HG02938 (cell line): Measurements from ENCODE around the gene BATF3.
A peak's percentile ranks its signal among the peaks of the same experiment; 100 is the strongest.
"Not testable (repeated sequence)": the region's sequence is repeated elsewhere in the genome, so short reads cannot be mapped to it uniquely, and the experiment has no call there.

Source experiments
- ATAC-seq: cut with Tn5 transposase; IDR thresholded peaks from one replicate; pipeline ENCODE4 v1.9.1; 2021; ENCODE audit warnings: mild to moderate bottlenecking, moderate library complexity; ENCODE audit not compliant: unreplicated experiment

The BATF3 gene

DNA sequence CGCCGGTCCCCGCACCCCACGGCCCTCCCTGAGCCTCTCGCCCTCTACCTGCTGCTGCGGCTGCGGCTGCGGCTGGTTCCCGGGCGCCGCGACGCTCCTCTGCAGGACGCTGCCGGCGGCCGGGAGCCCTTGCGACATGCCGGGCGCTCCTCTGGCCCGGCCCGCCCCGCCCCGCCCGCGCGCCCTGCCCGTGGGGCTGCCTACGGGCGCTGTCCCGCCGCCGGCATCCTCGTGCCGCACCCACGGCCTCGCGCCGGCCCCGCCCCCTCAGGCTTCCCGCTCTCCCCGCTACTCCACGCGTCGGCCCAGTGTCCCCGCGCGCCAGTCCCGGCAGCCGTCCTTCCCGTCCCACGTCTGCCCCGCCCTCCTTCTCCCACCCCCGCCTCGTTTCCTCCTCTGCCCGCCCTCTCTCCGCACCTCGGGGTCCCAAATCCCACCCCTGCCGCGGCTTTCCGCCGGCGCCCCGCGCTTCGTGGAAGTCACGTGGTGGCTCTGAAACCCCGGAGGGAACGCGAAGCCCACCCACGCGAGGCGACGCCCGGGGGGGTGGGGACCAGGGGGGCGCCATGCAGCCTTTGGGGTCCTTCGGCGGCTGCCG is at the start of gene BATF3:
TSS of gene BATF3 (minus strand) at position 216 of the 598 bp plus-strand sequence. CDS start at position 138, 78 bp downstream.
- peak; percentile 18 for ATAC-seq

- ATAC-seq: no peak
Observed at GRCh38 chr1:212746546-212746945, 46.9 kb upstream of the BATF3 start.

DNA sequence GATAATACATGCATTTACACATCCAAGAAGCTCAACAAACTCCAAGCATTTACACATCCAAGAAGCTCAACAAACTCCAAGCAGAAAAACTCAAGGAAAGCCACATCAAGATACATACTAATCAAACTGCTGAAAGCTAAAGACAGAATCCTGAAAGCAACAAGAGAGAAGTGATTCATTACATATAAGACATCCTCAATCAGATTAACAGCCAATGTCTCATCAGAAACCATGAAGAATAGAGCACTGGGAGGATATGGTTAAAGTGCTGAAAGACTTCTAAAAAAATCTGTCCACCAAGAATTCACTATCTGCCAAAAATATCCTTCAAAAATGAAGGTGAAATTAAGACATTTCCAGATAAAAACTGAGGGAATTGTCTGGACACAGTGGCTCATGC is 45.7 kb upstream of the BATF3 start:
- ATAC-seq: no peak

GRCh38 chr1:212743901-212744475 is 44.3 kb upstream of the BATF3 start:
- no peak for ATAC-seq

GRCh38 chr1:212738330-212738729 is 38.7 kb upstream of the BATF3 start:
- ATAC-seq: no peak

DNA sequence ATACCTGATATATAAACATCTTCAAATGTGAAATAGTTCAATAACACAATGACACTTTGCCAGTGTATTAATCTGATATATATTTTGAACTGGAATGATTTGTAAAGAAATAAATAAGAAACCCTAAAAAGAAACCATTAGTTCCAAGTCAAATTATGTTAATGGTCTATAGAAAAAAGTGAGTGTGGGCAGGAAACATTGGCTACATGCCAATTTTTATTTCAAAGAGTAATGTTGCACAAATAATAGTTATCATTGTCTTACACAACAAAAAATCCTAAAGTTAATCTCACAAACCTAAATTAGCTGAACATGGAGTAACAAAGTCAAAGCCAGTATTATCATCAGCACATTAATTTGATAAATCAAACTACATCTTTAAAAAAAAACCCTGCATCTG is 37.9 kb upstream of the BATF3 start:
- ATAC-seq: no peak

- no peak for ATAC-seq
Observed at GRCh38 chr1:212733109-212733508, 33.5 kb upstream of the BATF3 start.

GRCh38 chr1:212731630-212732029 is 32.0 kb upstream of the BATF3 start:
- no peak for ATAC-seq

GRCh38 chr1:212728606-212729005 is 29.0 kb upstream of the BATF3 start:
- no peak for ATAC-seq

DNA sequence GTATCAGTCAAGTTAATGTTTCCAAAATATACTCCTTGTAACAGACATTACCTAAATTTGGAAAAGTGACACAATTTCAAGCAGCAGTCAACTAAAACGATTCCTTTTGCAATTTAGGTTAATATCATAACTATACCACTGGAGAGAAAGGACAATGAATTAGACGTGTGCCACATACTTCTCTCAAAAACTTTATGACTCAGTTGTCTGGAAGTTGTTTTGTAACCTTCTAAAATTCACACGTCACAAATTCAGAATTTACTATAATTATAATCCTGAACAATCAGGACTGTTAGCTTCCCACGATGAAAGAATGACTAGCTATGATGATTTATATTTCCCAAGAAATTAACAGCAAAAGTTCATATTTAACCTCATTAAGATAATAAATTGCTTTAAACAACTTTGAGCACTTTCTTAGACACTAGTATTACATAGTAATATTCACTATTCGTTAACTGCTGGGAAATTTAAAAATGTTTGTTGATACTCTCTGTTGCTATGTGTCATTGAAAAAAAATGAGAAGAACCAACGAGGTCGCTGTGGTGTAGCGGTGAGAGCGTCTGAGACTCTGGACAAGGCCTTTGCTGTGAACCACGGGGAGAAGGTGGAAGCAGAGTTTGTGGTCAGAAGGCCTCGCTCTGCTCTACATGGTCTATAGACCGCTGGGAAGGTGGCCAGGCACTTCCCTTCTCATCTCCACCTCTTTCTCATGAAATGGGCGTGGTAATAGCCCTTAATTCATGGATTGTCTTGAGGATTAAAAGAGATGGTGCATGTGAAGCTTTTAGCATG is 27.9 kb upstream of the BATF3 start:
- ATAC-seq: no peak

GRCh38 chr1:212724679-212725078 is 25.0 kb upstream of the BATF3 start:
- not testable (repeated sequence) for ATAC-seq

DNA sequence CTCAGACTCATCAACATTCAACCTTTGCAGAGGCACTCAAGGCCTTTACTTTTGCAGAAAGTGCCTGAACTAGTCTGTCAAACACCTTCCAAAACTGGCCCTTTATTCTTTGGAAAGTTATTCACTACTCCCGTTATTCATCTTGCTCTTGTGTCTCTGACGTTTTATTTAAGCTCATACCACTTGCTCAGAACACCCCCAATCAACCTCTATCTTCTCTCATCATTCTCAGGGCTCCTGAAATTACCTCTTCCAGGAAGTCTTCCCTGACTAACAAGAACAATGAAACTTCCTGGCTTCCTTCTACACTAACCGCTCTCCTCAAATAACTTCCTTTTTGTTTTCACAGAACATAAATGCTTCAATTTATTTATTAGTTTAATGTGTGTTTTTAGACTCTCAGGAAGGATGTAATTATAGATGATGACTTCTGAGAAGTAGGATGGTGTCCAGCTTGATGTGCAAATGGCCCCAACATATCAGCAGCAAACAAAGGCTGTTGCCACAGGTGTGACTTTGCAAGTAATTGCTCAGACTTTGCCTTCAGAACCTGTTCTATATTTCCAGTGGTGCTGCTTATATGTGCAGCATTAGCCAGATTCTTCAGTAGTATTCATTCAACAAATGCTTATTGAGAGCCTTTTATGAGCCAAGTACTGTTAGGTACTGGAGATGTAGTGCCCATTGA is 22.8 kb upstream of the BATF3 start:
- no peak for ATAC-seq

DNA sequence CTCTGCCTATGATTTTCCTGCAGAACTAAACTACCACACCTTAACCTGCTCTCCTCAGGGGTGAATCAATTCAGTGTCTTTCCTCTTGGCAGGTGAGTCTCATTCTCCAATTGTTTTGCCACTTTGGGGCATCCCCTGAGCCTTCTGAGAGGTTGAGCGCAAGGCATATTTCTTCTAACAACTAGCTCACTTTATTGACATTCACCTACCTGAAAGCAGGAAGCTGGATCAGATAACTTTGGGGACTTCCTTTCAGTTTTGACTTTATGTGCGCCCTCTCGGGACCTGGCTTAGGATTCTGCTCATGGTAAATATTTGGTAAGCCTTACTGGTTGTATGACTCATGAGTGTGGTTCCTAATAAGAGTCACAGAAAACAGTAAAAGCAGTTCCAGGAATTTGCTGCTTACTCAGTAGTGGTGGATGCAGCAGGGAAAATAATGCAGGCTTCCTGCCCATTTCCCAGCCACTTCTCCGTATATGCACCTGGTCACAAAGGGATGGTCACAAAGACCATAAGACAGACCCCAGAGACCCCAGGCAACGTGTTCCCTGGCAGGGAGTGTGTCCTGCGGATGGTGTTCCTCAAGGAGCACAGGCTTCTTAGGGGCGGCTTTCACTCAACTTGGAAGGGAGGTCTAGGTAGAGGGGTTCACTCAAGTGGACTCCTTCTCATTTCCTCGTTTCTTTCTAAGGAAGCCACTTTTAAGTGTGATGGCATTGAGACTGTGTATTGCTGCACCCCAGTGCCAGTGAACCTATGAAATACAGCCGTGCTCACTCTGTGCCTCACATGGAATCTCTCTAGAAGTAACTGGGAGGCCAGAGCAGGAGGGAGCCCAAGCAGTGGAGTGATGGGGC is 22.0 kb upstream of the BATF3 start:
- ATAC-seq: no peak

- no peak for ATAC-seq
Observed at GRCh38 chr1:212719633-212720032, 20.0 kb upstream of the BATF3 start.

DNA sequence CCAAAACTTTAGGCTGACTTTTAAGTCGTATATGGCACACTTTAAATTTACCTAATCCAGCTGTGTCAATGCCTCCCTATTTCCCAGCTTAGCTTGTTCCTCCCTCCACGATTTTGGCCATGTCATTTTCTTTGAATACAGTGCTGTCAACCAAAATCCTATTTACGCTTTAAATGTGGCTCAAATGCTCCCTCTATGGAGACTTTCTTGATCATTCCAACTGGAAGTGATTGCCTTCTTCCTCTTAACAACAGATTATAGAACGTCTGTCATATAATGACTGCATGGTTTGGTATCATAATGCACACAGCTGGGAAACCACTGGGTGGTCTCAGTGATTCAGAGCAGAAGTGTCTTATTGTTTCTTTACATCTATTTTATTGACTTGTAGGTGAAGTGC is 18.9 kb upstream of the BATF3 start:
- no peak for ATAC-seq

DNA sequence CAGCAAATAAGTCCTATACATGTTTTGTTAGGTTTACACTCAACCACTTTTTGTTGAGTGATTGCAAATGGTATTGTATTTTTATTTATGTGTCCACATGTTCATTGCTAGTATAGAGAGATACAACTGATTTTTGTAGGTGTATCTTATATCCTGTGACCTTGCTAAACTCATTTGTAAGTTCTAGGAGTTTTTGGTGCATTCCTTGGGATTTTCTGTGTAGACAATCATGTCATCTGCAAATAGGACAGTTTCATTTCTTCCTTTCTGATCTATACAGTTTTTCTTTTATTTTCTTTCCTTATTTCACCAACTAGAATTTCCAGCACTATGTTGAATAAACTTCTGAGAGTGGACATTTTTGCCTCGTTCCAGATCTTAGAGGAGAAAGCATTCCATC is 16.5 kb upstream of the BATF3 start:
- no peak for ATAC-seq

GRCh38 chr1:212713465-212714136 is 14.0 kb upstream of the BATF3 start:
- no peak for ATAC-seq

- no peak for ATAC-seq
Observed at GRCh38 chr1:212712451-212713303, 13.0 kb upstream of the BATF3 start.

DNA sequence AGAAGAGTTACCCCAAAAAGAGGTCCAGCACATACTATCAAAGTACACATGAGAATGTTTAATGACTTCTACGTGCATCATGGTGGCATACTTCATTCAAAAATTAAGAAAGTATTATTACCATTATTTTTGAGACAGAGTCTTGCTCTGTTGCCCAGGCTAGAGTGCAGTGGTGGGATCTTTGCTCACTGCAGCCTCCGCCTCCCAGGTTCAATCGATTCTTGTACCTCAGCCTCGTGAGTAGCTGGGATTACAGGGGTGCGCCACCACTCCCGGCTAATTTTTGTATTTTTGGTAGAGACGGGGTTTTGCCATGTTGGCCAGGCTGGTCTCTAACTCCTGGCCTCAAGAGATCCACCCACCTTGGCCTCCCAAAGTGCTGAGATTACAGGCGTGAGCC is 12.3 kb upstream of the BATF3 start:
- not testable (repeated sequence) for ATAC-seq
